HL-60 (cell line): ENCODE results near the gene NAALADL2.

Experiments used
- DNase-seq, 2 experiments: peaks; one replicate each; pipeline ENCODE4 v3.0.0-alpha.2; 2010 to 2020; ENCODE audit warnings: low read depth in 1 of 2, low spot score in 1 of 2
- H3K27ac ChIP-seq: fragments of 250-450 bp; sonication (Bioruptor Pico); replicated peaks from 2 replicates; pipeline ENCODE4 v1.5.1; 2020; ENCODE audit warnings: mild to moderate bottlenecking, moderate library complexity
- H3K27me3 ChIP-seq: fragments of 250-450 bp; sonication (Bioruptor Pico); 2 replicates; pipeline ENCODE4 v1.5.1; 2021; ENCODE audit warnings: mild to moderate bottlenecking, moderate library complexity; ENCODE audit not compliant: insufficient read depth, poor library complexity, severe bottlenecking
- H3K4me3 ChIP-seq: replicated peaks from 2 replicates; pipeline ENCODE4 v1.5.1; 2011; ENCODE audit warnings: mild to moderate bottlenecking, control low read depth, low read length; ENCODE audit not compliant: insufficient read depth
- GABPA ChIP-seq: IDR thresholded peaks from 2 replicates; pipeline ENCODE4 v1.6.1; 2012; ENCODE audit warnings: low read depth
- POLR2AphosphoS5 ChIP-seq: IDR thresholded peaks from 2 replicates; pipeline ENCODE4 v1.6.1; 2012; ENCODE audit warnings: low read depth
- SPI1 ChIP-seq: IDR thresholded peaks from 2 replicates; pipeline ENCODE4 v1.6.1; 2012; ENCODE audit warnings: low read depth, mild to moderate bottlenecking, borderline replicate concordance
- long read RNA-seq: library from polyadenylated mRNA; unstranded; transcript quantifications from one replicate; pipeline ENCODE4 v2.0.0, GENCODE V29; 2020
- TF ChIP-seq, protein P1 (sequence below): IDR thresholded peaks from one replicate; pipeline ENCODE4 v1.5.1; 2011; ENCODE audit warnings: low read length, control low read depth, inconsistent platforms; ENCODE audit not compliant: insufficient read depth
- TF ChIP-seq, protein P2 (sequence below): IDR thresholded peaks from 2 replicates; pipeline ENCODE4 v1.6.1; 2012; ENCODE audit warnings: low read depth; ENCODE audit not compliant: insufficient replicate concordance

Gene NAALADL2
- long read RNA-seq, partial matches to known transcripts, result 0 of 3 reads
- long read RNA-seq, other reads (novel, unspliced or antisense), result 2 of 3 reads

DNA sequence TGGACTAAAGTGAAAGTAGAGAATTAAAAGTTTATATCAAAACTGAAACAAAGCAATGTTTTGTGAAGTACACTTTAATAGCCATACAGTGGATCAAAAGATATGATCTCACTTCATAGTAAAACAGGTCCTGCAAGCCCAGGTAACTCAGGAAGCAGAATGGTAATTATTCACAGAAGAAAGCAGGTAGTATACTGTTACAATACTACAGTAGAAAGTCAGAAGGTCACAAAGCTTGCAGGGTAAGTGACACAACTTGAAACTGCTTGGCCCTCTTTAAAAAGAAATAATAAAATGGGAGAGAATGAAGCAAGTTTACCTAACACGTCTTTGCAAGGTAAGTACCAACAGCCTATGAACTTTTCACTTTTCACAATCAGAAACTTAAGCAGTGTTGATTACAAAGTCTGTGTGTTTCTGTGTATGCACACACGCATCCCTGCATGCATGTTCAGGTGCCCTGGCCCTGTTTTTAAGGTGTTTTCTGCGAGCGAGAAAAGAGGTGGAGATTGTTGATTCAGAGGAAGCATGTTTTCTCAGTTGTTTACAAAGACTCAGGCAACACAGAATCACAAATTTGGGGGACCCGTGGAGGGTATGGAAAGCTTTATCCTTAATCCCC is at the start of gene NAALADL2:
Gene NAALADL2, plus strand, starts transcription at position 221 of the 622 bp plus-strand sequence.
- Histone ChIP-seq H3K27ac (no peak within 1 kb of the TSS), H3K4me3 (no peak within 1 kb of the TSS), H3K27me3 (no peaks in the 10 kb centered on the region)
- DNase-seq, result no peak
- TF ChIP-seq POLR2AphosphoS5 (no peak), SPI1 (no peak), GABPA (no peak)
- TF ChIP-seq, protein P1, sequence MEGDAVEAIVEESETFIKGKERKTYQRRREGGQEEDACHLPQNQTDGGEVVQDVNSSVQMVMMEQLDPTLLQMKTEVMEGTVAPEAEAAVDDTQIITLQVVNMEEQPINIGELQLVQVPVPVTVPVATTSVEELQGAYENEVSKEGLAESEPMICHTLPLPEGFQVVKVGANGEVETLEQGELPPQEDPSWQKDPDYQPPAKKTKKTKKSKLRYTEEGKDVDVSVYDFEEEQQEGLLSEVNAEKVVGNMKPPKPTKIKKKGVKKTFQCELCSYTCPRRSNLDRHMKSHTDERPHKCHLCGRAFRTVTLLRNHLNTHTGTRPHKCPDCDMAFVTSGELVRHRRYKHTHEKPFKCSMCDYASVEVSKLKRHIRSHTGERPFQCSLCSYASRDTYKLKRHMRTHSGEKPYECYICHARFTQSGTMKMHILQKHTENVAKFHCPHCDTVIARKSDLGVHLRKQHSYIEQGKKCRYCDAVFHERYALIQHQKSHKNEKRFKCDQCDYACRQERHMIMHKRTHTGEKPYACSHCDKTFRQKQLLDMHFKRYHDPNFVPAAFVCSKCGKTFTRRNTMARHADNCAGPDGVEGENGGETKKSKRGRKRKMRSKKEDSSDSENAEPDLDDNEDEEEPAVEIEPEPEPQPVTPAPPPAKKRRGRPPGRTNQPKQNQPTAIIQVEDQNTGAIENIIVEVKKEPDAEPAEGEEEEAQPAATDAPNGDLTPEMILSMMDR, result no peak
- TF ChIP-seq, protein P2, sequence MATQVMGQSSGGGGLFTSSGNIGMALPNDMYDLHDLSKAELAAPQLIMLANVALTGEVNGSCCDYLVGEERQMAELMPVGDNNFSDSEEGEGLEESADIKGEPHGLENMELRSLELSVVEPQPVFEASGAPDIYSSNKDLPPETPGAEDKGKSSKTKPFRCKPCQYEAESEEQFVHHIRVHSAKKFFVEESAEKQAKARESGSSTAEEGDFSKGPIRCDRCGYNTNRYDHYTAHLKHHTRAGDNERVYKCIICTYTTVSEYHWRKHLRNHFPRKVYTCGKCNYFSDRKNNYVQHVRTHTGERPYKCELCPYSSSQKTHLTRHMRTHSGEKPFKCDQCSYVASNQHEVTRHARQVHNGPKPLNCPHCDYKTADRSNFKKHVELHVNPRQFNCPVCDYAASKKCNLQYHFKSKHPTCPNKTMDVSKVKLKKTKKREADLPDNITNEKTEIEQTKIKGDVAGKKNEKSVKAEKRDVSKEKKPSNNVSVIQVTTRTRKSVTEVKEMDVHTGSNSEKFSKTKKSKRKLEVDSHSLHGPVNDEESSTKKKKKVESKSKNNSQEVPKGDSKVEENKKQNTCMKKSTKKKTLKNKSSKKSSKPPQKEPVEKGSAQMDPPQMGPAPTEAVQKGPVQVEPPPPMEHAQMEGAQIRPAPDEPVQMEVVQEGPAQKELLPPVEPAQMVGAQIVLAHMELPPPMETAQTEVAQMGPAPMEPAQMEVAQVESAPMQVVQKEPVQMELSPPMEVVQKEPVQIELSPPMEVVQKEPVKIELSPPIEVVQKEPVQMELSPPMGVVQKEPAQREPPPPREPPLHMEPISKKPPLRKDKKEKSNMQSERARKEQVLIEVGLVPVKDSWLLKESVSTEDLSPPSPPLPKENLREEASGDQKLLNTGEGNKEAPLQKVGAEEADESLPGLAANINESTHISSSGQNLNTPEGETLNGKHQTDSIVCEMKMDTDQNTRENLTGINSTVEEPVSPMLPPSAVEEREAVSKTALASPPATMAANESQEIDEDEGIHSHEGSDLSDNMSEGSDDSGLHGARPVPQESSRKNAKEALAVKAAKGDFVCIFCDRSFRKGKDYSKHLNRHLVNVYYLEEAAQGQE, result no peak

GRCh38 chr3:174810254-174810653 is 48.9 kb upstream of the NAALADL2 start:
- Histone ChIP-seq H3K27me3 (no peaks in the 10 kb centered on the region), H3K27ac (no peak overlapping the region), H3K4me3 (no peak overlapping the region)
- no peak for DNase-seq
- TF ChIP-seq, protein P2, result no peak
- no peak for TF ChIP-seq GABPA
- no peak for TF ChIP-seq SPI1
- TF ChIP-seq, protein P1, result no peak
- no peak for TF ChIP-seq POLR2AphosphoS5

GRCh38 chr3:174812172-174812862 is 46.8 kb upstream of the NAALADL2 start:
- Histone ChIP-seq H3K27me3 (no peaks in the 10 kb centered on the region), H3K27ac (no peak overlapping the region), H3K4me3 (no peak overlapping the region)
- TF ChIP-seq, protein P2, result no peak
- no peak for TF ChIP-seq SPI1
- TF ChIP-seq, protein P1, result no peak
- TF ChIP-seq POLR2AphosphoS5, result no peak
- no peak for TF ChIP-seq GABPA
- no peak for DNase-seq
